ENCODE results near the gene UNC13C. TPM values are rescaled to one million over a fixed set of nuclear protein-coding genes. Genes with fewer than 3 reads are reported as not detected.

Gene UNC13C
- total RNA-seq, 2 experiments from 2014 or later = not detected

DNA sequence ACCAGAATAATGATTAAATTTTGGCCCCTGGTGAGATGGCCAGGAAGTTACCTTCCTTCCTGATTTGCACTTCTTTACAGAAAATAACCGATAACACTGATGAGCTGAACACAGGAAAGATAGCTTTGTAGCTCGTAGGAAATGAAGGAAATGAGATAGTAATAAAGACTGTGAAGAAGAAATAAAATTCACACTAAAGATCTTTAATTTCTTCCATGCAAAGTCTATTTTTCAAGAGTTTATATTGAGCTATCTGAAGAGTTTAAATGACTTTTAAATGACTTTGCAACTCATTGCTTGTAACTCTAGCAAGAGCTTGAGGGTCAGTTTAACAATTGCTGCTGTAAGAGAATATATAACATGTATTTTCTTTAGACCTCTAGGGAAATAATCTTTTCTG, 543.0 kb downstream of the UNC13C start:
- Histone ChIP-seq H3K4me2 (ENCODE audit: low read length) (no peak overlapping the region), H3K4me1 (ENCODE audit: insufficient read depth, low read length, poor library complexity, severe bottlenecking) (no peaks in the 10 kb centered on the region), H3K9me3 (ENCODE audit: low read length) (no peaks in the 10 kb centered on the region), H2AFZ (ENCODE audit: low read length) (no peak overlapping the region), H3K79me2 (ENCODE audit: insufficient read depth, low read depth, low read length) (no peaks in the 10 kb centered on the region), H3K27ac (ENCODE audit: low read depth, low read length, poor library complexity, severe bottlenecking) (no peak overlapping the region), H3K9me2 (ENCODE audit: insufficient read depth, low read length) (no peaks in the 10 kb centered on the region), H3K36me3 (ENCODE audit: insufficient read depth, low read length) (no peaks in the 10 kb centered on the region), H4K20me1 (ENCODE audit: insufficient read depth, low read length) (no peaks in the 10 kb centered on the region), H3K4me3 (ENCODE audit: low read depth, low read length, poor library complexity, severe bottlenecking) (no peak overlapping the region)
- POLR2A ChIA-PET = interaction anchor here (0.6 kb wide), 1 partner anchor 15 kb away, joined by 3 read pairs; no protein-coding TSS in a partner anchor
- intact Hi-C loops (cut with micrococcal nuclease; ENCODE audit: unreplicated experiment) = no loop called here
- CTCF ChIA-PET (ENCODE audit: unreplicated experiment) = no interaction called here
- no TSS peak for BruUV-seq (replicated peaks)
- no peak for DNase-seq (ENCODE audit: low spot score)
- TF ChIP-seq, protein P1, sequence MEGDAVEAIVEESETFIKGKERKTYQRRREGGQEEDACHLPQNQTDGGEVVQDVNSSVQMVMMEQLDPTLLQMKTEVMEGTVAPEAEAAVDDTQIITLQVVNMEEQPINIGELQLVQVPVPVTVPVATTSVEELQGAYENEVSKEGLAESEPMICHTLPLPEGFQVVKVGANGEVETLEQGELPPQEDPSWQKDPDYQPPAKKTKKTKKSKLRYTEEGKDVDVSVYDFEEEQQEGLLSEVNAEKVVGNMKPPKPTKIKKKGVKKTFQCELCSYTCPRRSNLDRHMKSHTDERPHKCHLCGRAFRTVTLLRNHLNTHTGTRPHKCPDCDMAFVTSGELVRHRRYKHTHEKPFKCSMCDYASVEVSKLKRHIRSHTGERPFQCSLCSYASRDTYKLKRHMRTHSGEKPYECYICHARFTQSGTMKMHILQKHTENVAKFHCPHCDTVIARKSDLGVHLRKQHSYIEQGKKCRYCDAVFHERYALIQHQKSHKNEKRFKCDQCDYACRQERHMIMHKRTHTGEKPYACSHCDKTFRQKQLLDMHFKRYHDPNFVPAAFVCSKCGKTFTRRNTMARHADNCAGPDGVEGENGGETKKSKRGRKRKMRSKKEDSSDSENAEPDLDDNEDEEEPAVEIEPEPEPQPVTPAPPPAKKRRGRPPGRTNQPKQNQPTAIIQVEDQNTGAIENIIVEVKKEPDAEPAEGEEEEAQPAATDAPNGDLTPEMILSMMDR (conservative IDR thresholded peaks at IDR 0.05; ENCODE audit: low read length) = no peak
- no peak for TF ChIP-seq EZH2phosphoT487 (IDR thresholded peaks at IDR 0.05; ENCODE audit: borderline replicate concordance, low read depth, low read length)

DNA sequence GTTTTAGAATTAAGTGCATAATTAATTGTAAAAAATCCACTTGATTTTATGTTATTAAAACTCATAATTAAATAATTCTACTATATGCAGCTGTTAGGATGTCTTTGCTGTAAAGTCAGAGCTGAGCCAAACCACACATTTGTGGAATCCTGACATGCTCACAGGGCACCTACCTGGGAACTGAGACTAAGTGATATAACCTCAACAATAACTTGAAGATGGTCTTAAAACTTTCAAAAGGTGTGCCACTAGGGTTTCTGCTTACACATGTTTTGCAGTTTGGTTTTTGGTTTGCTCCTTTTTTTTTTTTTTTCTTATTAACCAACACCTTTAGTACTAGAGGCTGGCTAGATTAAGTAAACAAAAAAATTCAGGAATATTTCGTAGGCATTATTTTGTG, 549.8 kb downstream of the UNC13C start:
- Histone ChIP-seq H4K20me1 (ENCODE audit: insufficient read depth, low read length) (no peaks in the 10 kb centered on the region), H3K79me2 (ENCODE audit: insufficient read depth, low read depth, low read length) (no peaks in the 10 kb centered on the region), H3K4me1 (ENCODE audit: insufficient read depth, low read length, poor library complexity, severe bottlenecking) (no peaks in the 10 kb centered on the region), H3K36me3 (ENCODE audit: insufficient read depth, low read length) (no peaks in the 10 kb centered on the region), H3K9me3 (ENCODE audit: low read length) (no peaks in the 10 kb centered on the region), H2AFZ (ENCODE audit: low read length) (no peak overlapping the region), H3K9me2 (ENCODE audit: insufficient read depth, low read length) (no peaks in the 10 kb centered on the region), H3K4me2 (ENCODE audit: low read length) (no peak overlapping the region), H3K4me3 (ENCODE audit: low read depth, low read length, poor library complexity, severe bottlenecking) (no peak overlapping the region), H3K27ac (ENCODE audit: low read depth, low read length, poor library complexity, severe bottlenecking) (no peak overlapping the region)
- no TSS peak for BruUV-seq (replicated peaks)
- ChIA-PET POLR2A (no interaction called here), CTCF (ENCODE audit: unreplicated experiment) (no interaction called here)
- TF ChIP-seq EZH2phosphoT487 (IDR thresholded peaks at IDR 0.05; ENCODE audit: borderline replicate concordance, low read depth, low read length) = no peak
- TF ChIP-seq, protein P1 (conservative IDR thresholded peaks at IDR 0.05; ENCODE audit: low read length) = no peak
- DNase-seq (ENCODE audit: low spot score) = no peak
- intact Hi-C loops (cut with micrococcal nuclease; ENCODE audit: unreplicated experiment) = no loop called here

DNA sequence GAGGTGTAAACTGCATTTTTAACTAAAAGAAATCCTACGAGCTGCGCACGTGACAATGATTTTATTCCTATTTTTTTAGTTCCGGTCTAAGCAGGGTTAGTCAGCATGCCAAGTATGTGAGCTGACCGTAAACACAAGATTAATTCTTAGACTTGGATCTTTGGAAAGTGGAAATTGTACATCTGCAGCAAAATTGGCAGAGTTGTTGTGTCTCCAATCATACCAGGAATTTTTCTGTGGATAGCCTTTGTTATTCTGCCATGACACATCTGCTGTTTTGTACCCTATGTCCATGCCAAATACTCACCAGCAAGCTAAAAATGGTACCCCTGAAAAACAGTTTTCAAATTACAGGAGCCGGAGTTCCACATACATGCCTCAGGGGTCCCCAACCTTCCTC, 562.5 kb downstream of the UNC13C start:
- no peaks in the 10 kb centered on the region for H3K79me2 ChIP-seq (ENCODE audit: insufficient read depth, low read depth, low read length)
- POLR2A ChIA-PET = no interaction called here

More for the DNA sequence above, 562.5 kb downstream of the UNC13C start:
- Histone ChIP-seq H2AFZ (ENCODE audit: low read length) (no peak overlapping the region), H4K20me1 (ENCODE audit: insufficient read depth, low read length) (no peaks in the 10 kb centered on the region), H3K4me3 (ENCODE audit: low read depth, low read length, poor library complexity, severe bottlenecking) (no peak overlapping the region), H3K27ac (ENCODE audit: low read depth, low read length, poor library complexity, severe bottlenecking) (no peak overlapping the region), H3K9me2 (ENCODE audit: insufficient read depth, low read length) (no peaks in the 10 kb centered on the region), H3K9me3 (ENCODE audit: low read length) (no peaks in the 10 kb centered on the region), H3K36me3 (ENCODE audit: insufficient read depth, low read length) (no peaks in the 10 kb centered on the region), H3K4me2 (ENCODE audit: low read length) (no peak overlapping the region), H3K4me1 (ENCODE audit: insufficient read depth, low read length, poor library complexity, severe bottlenecking) (no peaks in the 10 kb centered on the region)
- intact Hi-C loops (cut with micrococcal nuclease; ENCODE audit: unreplicated experiment) = no loop called here
- DNase-seq (ENCODE audit: low spot score) = no peak
- no TSS peak for BruUV-seq (replicated peaks)
- CTCF ChIA-PET (ENCODE audit: unreplicated experiment) = no interaction called here
- TF ChIP-seq, protein P1 (conservative IDR thresholded peaks at IDR 0.05; ENCODE audit: low read length) = no peak
- TF ChIP-seq EZH2phosphoT487 (IDR thresholded peaks at IDR 0.05; ENCODE audit: borderline replicate concordance, low read depth, low read length) = no peak

All from OCI-LY7 (cell line).